Thyroid gland (tissue), 4 donors: Measurements from ENCODE around the gene RYR3.

Experiments used
- CTCF ChIP-seq, 6 experiments: fragments of 200-600 bp in 3 of 6; fragments of 450-650 bp in 3 of 6; sonication (generic) in 3 of 6; IDR thresholded peaks; one replicate each; pipeline ENCODE4 v1.5.1; 2016 to 2019; ENCODE audit warnings: antibody characterized with exemption in 6 of 6, mild to moderate bottlenecking in 2 of 6, inconsistent platforms in 1 of 6, moderate library complexity in 1 of 6
- POLR2A ChIP-seq, 2 donors: fragments of 450-650 bp; IDR thresholded peaks; one replicate each; pipeline ENCODE4 v1.6.1; 2017; ENCODE audit warnings: antibody characterized with exemption in 2 of 2, mild to moderate bottlenecking in 2 of 2, moderate library complexity in 1 of 2

DNA sequence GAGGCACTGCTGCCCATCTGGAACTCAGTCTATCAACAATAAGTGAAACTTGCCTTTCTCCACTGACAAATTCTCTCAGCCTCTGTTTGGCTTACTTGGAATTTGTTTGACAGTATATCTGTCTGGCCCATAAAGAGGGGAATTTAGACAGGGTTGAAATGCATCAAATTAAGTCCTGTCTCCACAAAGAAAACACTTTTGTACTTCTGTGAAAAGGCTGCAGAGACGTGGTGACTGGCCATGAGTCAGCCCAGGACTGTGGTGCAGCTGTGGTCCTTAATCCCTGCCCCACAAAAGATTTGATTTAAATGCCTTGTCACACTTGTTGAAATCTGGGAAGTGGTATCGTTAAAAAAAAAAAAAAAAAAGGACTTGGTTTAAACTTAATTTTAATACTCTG lies 47.5 kb downstream of the RYR3 start:
- TF ChIP-seq POLR2A (IDR thresholded peaks at IDR 0.05) (no peak), CTCF (IDR thresholded peaks at IDR 0.05) (no peak)
